GM23338 (cell line): Measurements from ENCODE around the gene MRPS6.

Experiments
- EZH2 ChIP-seq: fragments of 200-600 bp; sonication (generic); IDR thresholded peaks from one replicate; pipeline ENCODE4 v1.8.0; 2017; ENCODE audit warnings: antibody characterized with exemption, mild to moderate bottlenecking, low read depth; ENCODE audit not compliant: unreplicated experiment
- EZH2phosphoT487 ChIP-seq: fragments of 200-600 bp; sonication (generic); IDR thresholded peaks from one replicate; pipeline ENCODE4 v1.8.1; 2018; ENCODE audit warnings: antibody characterized with exemption; ENCODE audit not compliant: unreplicated experiment
- JUNB ChIP-seq: IDR thresholded peaks from one replicate; pipeline ENCODE4 v1.6.1; 2016; ENCODE audit warnings: antibody characterized with exemption; ENCODE audit not compliant: unreplicated experiment
- POLR2AphosphoS5 ChIP-seq: IDR thresholded peaks from 2 replicates; pipeline ENCODE4 v1.6.1; 2016; ENCODE audit warnings: antibody characterized with exemption, low read depth
- STAT1 ChIP-seq: IDR thresholded peaks from one replicate; pipeline ENCODE4 v1.6.1; 2016; ENCODE audit warnings: antibody characterized with exemption; ENCODE audit not compliant: unreplicated experiment
- ZNF114 ChIP-seq: fragments of 250-450 bp; sonication (Bioruptor Pico); IDR thresholded peaks from 2 replicates; pipeline ENCODE4 v1.5.0; 2020; ENCODE audit warnings: mild to moderate bottlenecking, moderate library complexity
- ZNF331 ChIP-seq: fragments of 250-450 bp; sonication (Bioruptor Pico); IDR thresholded peaks from 2 replicates; pipeline ENCODE4 v1.5.0; 2020; ENCODE audit warnings: low read depth, mild to moderate bottlenecking, moderate library complexity
- TF ChIP-seq, protein P1 (sequence below), 2 experiments: fragments of 200-600 bp in 1 of 2; sonication (generic) in 1 of 2; conservative IDR thresholded peaks; 2 replicates each; pipeline versions ENCODE4 v1.5.1 to v1.6.1; 2016 to 2017; ENCODE audit warnings: antibody characterized with exemption in 2 of 2, low read depth in 2 of 2, mild to moderate bottlenecking in 2 of 2, moderate library complexity in 1 of 2
- TF ChIP-seq, protein P2 (sequence below): IDR thresholded peaks from one replicate; pipeline ENCODE4 v1.6.1; 2018; ENCODE audit warnings: antibody characterized with exemption; ENCODE audit not compliant: unreplicated experiment

DNA sequence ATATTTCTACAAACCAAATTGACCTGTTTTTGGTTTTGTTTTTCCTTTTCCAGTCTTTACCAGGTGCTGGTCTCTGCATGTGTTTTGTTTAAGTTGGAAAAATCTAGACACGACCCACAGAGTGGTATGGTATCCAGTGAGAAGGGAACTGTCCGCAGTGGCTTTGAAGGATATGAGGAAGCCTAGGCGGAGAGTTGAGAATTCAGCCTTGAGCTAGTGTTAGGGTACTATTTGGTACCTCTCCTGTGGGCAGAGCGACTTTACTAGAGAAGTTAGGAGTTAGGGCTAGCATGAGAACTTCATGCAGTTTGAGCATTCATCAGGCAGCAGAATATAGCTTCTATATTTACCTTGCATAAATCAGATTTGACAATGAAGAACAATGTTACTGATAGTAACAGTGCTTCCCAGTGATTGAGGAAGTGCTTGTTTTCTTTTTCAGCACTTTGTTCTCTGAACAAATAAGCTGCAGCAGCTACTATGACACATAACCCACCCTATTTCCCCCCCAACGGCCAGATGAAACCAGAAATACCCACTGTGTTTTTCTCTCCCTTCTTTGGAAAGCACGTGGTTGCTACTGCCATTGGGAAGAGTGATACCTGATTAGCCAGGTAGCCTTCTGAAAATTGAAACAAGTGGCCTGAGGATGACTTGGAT, 19.0 kb downstream of the MRPS6 start:
- TF ChIP-seq, protein P1, sequence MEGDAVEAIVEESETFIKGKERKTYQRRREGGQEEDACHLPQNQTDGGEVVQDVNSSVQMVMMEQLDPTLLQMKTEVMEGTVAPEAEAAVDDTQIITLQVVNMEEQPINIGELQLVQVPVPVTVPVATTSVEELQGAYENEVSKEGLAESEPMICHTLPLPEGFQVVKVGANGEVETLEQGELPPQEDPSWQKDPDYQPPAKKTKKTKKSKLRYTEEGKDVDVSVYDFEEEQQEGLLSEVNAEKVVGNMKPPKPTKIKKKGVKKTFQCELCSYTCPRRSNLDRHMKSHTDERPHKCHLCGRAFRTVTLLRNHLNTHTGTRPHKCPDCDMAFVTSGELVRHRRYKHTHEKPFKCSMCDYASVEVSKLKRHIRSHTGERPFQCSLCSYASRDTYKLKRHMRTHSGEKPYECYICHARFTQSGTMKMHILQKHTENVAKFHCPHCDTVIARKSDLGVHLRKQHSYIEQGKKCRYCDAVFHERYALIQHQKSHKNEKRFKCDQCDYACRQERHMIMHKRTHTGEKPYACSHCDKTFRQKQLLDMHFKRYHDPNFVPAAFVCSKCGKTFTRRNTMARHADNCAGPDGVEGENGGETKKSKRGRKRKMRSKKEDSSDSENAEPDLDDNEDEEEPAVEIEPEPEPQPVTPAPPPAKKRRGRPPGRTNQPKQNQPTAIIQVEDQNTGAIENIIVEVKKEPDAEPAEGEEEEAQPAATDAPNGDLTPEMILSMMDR (conservative IDR thresholded peaks at IDR 0.05; ENCODE audit: low read depth in 2 of 2): no peak
- TF ChIP-seq EZH2 (no peak), STAT1 (no peak), POLR2AphosphoS5 (no peak), EZH2phosphoT487 (no peak), JUNB (no peak), ZNF114 (no peak), ZNF331 (CRISPR knock-in tag) (no peak)
- TF ChIP-seq, protein P2, sequence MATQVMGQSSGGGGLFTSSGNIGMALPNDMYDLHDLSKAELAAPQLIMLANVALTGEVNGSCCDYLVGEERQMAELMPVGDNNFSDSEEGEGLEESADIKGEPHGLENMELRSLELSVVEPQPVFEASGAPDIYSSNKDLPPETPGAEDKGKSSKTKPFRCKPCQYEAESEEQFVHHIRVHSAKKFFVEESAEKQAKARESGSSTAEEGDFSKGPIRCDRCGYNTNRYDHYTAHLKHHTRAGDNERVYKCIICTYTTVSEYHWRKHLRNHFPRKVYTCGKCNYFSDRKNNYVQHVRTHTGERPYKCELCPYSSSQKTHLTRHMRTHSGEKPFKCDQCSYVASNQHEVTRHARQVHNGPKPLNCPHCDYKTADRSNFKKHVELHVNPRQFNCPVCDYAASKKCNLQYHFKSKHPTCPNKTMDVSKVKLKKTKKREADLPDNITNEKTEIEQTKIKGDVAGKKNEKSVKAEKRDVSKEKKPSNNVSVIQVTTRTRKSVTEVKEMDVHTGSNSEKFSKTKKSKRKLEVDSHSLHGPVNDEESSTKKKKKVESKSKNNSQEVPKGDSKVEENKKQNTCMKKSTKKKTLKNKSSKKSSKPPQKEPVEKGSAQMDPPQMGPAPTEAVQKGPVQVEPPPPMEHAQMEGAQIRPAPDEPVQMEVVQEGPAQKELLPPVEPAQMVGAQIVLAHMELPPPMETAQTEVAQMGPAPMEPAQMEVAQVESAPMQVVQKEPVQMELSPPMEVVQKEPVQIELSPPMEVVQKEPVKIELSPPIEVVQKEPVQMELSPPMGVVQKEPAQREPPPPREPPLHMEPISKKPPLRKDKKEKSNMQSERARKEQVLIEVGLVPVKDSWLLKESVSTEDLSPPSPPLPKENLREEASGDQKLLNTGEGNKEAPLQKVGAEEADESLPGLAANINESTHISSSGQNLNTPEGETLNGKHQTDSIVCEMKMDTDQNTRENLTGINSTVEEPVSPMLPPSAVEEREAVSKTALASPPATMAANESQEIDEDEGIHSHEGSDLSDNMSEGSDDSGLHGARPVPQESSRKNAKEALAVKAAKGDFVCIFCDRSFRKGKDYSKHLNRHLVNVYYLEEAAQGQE: no peak
